G401 (cell line): ENCODE measurements around the gene DAP. TPM values are rescaled to one million over a fixed set of nuclear protein-coding genes. Genes with fewer than 3 reads are reported as not detected.
"Not testable (repeated sequence)": the region's sequence is repeated elsewhere in the genome, so short reads cannot be mapped to it uniquely, and the experiment has no call there.

Source experiments
- DNase-seq: peaks from one replicate; pipeline ENCODE4 v3.0.0-alpha.2; 2015; ENCODE audit warnings: low spot score
- in situ Hi-C: cut with HindIII; loops from 2 replicates; pipeline ENCODE4 v1.10.0; 2016; ENCODE audit warnings: low sequenced_read_pairs, mixed read lengths
- total RNA-seq: library from RNA; depleted of rRNA; stranded (reverse); fragments of >200 nt; shearing (Covaris generic); gene quantifications from 2 replicates; pipeline ENCODE4 v1.2.3, GENCODE V29; 2014; rRNA removed

Gene DAP, protein sequence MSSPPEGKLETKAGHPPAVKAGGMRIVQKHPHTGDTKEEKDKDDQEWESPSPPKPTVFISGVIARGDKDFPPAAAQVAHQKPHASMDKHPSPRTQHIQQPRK
- 10.4 and 14.7 TPM in 2 replicates for total RNA-seq

- peak; percentile 57 for DNase-seq
- in situ Hi-C loops = no loop called here
Measured at GRCh38 chr5:10761185-10761932, at the start of gene DAP. Gene DAP, minus strand, starts transcription at chr5:10761234. Its CDS starts 166 bp downstream, at chr5:10761068.

GRCh38 chr5:10808347-10809226 lies 47.6 kb upstream of the DAP start:
- DNase-seq = peak; percentile 14
- in situ Hi-C loops = no loop called here

DNA sequence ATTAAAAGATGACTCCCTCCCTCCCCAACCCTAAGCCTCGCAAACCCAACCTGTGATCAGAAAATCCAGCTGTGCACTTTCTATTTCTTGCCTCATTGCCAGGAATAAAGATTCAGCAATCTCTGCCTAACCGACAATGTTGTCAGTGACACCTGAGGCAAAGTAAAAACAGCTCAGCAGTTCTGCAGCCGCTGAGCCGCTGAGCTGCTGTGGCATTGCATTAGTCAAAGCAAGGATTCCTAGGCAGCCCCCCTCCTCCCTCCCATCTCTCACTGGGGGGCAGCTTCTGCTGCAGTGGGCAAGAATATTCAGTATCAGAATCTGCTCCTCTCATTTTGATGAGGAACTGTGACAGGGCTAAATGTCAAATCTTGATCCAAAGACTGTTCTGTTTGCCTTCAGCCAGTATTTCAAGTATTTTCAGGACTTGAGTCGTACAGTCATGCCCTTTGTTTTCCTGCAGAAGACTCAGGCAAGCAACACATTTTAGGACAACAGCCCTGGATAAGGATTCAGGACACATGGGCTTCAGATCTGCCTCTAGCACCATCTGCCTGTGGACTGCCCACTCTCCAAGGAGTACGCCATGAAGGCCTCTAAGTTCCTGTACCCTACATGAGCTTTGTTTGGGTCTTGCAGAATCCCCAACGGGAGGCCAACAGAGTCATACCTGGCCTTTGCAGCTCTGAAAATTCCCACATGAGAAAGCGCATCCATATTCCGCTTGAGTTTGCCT lies 41.1 kb upstream of the DAP start:
- in situ Hi-C loops = no loop called here
- DNase-seq = no peak

GRCh38 chr5:10800852-10801251 lies 39.8 kb upstream of the DAP start:
- no peak for DNase-seq
- in situ Hi-C loops = no loop called here

DNA sequence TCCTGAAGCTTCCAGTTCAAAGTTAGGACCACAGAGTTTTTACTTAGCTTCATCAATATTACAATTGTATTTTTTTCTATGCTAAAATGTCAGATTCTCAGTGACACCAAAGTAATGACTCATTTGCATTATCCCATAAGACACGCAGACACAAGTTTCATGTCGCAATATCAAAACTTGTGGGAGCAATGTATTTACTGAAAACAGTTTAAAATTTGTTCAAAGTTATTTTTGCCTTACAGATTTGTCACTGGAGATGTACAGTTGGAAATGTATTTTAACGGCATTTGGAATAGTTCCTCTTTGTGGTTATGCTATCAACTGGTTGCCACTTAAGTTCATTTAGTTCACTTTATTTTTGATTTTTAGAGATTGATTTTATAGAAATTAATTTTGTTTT lies 36.2 kb upstream of the DAP start:
- in situ Hi-C loops = no loop called here
- DNase-seq = no peak

GRCh38 chr5:10793785-10794184 lies 32.8 kb upstream of the DAP start:
- DNase-seq = no peak
- in situ Hi-C loops = no loop called here

GRCh38 chr5:10792336-10792735 lies 31.3 kb upstream of the DAP start:
- no peak for DNase-seq
- in situ Hi-C loops = no loop called here

- in situ Hi-C loops = no loop called here
- DNase-seq = no peak
Measured at GRCh38 chr5:10789726-10790125, 28.7 kb upstream of the DAP start.

DNA sequence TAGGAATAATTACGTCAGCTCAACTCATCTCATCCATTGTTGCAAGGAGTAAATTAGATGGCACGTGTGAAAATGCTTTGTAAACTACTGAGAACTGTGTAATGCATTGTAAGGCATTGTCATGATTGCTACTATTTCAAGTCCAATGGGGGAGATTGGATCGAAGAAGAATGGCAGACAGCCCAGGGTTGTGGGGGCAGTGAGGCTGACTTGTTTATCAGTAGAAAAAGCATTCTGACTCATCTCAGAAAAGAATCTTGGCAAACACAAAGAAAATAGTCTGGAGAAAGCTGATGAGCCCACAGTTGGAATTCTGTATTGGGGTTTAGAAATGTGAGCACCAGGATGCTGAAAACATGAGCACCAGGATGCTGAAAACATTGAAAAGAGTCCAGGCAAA lies 28.0 kb upstream of the DAP start:
- in situ Hi-C loops = no loop called here
- DNase-seq = no peak

DNA sequence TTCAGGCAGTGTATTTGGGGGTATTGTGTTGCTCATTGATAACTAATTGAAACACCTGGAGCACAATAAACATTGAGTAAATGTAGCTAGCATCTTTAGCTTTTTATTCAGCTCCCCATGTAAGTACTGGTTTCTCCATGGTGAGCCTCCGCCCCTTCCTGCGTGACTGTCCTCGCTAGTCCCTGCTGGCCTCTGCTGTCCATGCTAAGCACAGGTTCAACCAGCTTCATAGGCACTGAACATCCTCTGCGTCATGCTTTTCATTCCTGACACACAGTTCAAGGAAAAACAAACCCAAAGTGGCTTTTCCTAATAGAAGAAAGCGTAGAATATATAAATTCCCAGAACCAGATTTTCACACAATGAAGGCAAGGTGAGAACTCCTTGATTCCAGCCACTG lies 27.3 kb upstream of the DAP start:
- in situ Hi-C loops = no loop called here
- DNase-seq = no peak

- in situ Hi-C loops = no loop called here
- DNase-seq = no peak
Measured at GRCh38 chr5:10786835-10787234, 25.8 kb upstream of the DAP start.

DNA sequence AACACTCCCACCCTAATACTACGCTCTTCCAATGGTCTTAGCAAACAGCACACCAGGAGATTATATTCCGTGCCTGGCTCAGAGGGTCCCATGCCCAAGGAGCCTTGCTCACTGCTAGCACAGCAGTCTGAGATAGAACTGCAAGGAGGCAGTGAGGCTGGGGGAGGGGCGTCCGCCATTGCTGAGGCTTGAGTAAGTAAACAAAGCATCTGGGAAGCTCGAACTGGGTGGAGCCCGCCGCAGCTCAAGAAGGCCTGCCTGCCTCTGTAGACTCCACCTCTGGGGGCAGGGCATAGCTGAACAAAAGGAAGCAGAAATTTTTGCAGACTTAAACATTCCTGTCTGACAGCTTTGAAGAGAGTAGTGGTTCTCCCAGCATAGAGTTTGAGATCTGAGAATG lies 19.2 kb upstream of the DAP start:
- in situ Hi-C loops, DNase-seq: not testable (repeated sequence)

GRCh38 chr5:10779592-10779991 lies 18.6 kb upstream of the DAP start:
- DNase-seq = no peak
- in situ Hi-C loops = no loop called here

- DNase-seq = no peak
- in situ Hi-C loops = no loop called here
Measured at GRCh38 chr5:10778179-10778910, 17.3 kb upstream of the DAP start.

DNA sequence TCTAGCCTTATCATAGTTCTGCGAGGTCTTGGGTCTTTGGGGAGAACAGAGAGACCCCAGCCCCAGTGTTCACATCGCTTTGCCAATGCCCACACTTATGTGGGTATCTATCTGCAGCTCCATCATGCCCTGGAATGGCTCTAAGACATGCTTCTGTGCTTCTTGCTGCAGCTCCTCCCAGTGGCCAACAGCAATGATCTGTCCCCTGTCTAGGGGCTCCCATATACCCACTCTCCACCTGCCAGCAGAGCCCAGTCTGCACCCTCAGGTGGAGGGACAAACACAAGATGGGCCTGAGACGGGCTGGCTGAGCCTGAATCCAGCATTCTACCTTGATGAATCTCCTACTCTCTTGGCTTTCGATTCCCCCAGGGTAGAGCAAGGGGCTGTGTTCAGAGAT lies 14.6 kb upstream of the DAP start:
- in situ Hi-C loops = no loop called here
- DNase-seq = no peak

GRCh38 chr5:10772901-10773585 lies 12.0 kb upstream of the DAP start:
- in situ Hi-C loops = no loop called here

GRCh38 chr5:10768328-10768899 lies 7.4 kb upstream of the DAP start:
- no peak for DNase-seq
- in situ Hi-C loops = no loop called here

More at GRCh38 chr5:10772901-10773585, 12.0 kb upstream of the DAP start:
- no peak for DNase-seq
